Caki2 (cell line): ENCODE results near the gene SMAD7. TPM values are rescaled to one million over a fixed set of nuclear protein-coding genes. Genes with fewer than 3 reads are reported as not detected.

Source experiments
- DNase-seq: peaks from one replicate; pipeline ENCODE4 v3.0.0-alpha.2; 2015; ENCODE audit warnings: low read depth
- in situ Hi-C: cut with HindIII; loops from 2 replicates; pipeline ENCODE4 v1.10.0; 2016; ENCODE audit warnings: low sequenced_read_pairs, low pct_unique_long_range_greater_than_20kb, mixed read lengths
- total RNA-seq: library from RNA; depleted of rRNA; stranded (reverse); fragments of >200 nt; shearing (Covaris generic); gene quantifications from 2 replicates; pipeline ENCODE4 v1.2.3, GENCODE V29; 2014; ENCODE audit warnings: low replicate concordance

Gene SMAD7
- total RNA-seq, 1 experiment from 2014 or later, result 38.0 TPM

GRCh38 chr18:48989304-48990303 is 38.8 kb upstream of the SMAD7 start:
- DNase-seq, result peak; percentile 22
- in situ Hi-C loops, result no loop called here

DNA sequence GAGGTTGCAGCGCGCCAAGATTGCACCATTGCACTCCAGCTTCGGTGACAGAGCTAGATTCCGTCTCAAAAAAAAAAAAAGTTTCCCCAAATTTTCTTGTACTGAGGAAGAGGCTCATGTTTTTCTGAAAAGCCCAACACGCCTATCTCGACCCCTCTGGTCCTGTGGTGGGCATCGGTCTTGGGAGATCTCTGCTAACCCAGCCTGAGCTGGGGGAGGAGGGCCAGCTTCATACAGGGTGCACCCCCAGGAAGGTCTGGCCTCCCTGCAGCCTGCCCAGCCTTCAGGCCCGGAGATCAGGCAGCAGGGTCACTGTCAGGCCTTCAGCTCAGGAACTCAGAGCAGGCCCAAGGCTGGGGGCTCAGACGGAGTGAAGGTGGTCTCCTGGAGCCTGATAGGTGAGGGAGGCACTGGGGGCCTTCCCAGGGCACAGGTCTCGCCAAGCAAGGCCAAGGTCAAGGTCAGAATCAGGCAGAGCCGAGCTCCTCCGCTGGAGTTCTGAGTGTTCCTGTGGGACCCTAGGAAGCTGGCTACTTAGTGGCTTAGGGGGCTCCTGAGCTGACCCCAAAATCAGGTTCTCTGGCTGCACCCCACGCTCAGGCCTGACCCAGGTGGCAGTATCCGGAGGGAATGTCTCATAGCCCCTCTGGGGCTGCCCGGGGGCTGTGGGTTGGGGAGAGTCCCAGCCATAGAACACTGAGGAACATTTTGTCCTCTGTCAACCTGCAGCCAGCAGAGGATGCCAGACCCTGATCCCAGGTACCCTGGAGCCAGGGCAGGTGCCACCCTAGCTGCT is 37.9 kb upstream of the SMAD7 start:
- in situ Hi-C loops, result no loop called here

DNA sequence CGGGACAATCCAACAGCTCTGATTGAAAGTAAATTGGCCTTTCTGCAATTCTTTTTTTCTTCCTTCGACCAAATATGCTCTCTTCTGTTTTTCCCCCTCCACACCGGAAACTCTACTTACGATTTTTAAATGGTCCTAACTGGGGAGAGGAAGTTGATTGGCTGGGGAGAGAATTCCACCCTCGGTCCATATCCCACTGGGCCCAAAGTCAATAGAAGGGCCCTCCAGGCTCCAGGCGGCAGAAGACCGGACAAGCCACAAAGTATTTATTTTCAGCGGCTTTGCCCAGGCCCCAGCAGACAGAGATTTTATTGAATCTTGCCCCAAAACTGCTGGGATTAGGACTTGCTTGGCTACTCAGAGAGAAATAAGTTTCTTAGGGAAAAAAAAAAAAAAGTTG is 37.1 kb upstream of the SMAD7 start:
- no peak for DNase-seq
- in situ Hi-C loops, result no loop called here

More for the DNA sequence above, 37.9 kb upstream of the SMAD7 start:
- no peak for DNase-seq

DNA sequence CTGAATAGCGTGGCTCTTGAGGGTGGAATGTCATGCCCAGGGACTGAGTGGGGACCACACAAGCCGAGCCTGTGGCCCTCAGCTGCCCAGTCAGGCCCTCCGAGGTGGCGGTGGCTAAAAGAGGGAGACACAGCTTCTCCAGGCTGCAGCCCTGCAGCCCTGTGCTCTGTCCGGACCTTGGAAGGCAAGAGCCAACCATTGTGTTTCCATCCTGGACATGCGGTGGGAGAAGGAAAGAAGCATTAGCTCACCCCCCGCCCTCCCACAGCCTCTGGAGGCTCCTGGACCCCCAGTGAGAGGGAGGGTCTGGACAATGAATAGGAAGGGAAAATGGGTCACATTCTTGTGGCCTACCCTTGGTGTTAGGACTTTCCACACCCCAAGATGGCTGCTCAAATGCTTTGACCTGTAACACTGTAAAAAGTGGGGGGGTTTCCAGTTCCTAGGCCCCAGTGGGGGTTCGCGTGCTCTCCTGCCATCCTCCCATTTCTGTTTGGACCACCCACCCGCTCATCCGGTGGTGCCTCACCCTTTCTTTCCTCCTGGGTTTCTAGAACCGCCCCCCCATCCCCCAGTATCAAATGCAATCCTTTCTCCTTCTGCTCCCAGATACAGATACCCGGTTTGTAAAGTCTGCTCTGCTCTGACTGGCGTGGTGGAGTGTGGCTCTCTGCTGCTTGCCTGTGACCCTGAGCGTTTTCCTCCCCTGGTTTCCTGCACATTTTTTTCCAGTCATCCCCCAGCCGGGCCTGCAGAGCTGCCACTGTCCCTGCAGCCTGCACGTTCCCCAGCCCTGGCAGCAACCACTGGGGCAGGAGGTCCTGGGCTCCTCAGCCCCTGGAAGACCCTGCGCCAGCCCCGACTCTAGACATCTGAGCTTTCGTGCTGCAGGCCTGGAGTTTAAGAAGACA is 36.3 kb upstream of the SMAD7 start:
- no peak for DNase-seq
- in situ Hi-C loops, result no loop called here

GRCh38 chr18:48985161-48985560 is 34.4 kb upstream of the SMAD7 start:
- DNase-seq, result no peak
- in situ Hi-C loops, result no loop called here

DNA sequence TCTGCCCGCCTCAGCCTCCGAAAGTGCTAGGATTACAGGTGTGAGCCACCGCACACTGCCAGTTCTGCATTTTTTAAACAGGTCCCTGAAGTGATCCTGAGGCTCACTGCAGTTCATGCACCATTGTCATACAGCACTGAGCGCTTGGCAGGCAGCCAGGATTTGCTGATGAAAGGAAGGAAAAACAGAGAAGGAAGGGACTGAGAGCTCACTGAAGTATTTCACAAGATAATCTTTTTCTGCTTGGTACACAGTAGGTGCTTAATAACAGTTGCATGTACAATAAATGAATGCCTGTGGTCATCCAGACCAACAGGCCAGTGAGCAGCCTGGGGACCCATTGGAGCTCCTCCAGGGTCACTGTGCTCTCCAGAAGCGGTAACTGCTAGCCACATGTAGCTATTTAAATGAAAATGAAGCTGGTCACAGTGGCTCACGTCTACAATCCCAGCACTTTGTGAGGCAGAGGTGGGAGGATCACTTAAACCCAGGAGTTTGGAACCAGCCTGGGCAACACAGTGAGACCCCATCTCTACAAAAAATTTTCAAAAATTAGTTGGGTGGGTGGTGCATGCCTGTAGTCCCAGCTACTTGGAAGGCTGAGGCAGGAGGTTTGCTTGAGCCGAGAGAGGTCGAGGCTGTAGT is 33.1 kb upstream of the SMAD7 start:
- peak; percentile 52 for DNase-seq
- in situ Hi-C loops, result no loop called here

GRCh38 chr18:48982266-48982665 is 31.5 kb upstream of the SMAD7 start:
- in situ Hi-C loops, result no loop called here
- no peak for DNase-seq

DNA sequence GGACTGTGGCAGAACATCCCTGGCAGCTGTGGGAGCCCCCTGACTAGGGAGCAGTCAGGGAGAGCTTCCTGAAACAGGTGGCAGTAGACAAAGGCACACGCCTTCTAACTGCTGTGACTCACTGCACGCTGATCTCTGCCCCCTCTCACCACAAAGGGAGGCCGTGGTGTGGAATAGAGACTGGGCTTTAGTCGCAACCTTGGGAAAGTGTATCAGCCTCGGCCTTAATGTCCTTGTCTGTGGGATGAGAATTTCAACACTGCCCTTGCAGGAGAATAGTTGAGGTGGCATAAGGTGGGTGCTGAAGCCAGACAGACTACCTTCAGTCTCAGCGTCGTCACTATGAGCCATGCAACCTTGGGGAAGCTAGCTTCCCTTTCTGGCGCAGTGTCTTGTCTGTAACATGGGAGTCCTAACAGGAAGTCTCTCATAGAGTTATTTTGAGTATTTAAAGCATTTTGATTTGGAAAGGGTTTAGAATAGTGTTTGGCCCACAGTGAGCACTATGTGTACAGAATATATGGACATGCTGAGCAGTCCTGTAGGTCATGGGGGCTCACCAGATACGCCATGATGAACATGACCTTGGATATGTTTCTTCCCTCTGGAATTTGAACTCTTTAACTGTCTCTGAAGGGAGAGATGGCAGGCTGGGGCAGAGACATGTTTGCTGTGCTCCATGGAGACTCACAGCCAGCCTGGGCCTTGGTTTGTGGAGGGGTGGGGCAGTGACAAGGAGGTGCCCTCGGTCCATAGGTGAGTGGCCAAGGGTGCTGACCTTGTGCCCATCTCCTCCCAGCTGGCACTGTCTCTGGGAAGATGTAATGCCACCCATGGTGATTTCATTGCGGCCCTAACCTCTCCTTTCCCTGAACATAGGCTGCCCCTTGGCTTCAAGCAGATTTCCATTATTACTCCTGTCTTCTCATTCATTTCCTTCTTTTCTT is 29.5 kb upstream of the SMAD7 start:
- no peak for DNase-seq
- in situ Hi-C loops, result no loop called here

DNA sequence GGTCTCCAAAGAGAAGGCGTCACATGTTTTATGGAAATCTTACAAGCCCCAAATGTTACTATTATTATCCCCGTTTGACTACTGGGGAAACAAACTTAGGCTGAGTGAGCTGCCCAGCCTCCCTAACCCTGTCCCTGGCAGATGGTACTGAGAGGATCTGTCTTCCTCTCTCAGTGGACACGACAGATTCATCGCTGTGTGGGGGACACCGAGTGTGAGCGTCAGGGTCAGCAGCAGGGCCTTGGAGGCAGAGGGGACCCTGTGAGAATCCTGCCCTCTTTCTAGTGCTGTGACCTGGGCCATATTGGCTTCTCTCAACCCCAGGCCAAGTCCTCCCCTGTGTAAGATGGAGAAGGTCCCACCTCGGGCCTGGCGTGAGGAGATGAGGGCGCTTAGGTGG is 27.1 kb upstream of the SMAD7 start:
- in situ Hi-C loops, result no loop called here
- no peak for DNase-seq

DNA sequence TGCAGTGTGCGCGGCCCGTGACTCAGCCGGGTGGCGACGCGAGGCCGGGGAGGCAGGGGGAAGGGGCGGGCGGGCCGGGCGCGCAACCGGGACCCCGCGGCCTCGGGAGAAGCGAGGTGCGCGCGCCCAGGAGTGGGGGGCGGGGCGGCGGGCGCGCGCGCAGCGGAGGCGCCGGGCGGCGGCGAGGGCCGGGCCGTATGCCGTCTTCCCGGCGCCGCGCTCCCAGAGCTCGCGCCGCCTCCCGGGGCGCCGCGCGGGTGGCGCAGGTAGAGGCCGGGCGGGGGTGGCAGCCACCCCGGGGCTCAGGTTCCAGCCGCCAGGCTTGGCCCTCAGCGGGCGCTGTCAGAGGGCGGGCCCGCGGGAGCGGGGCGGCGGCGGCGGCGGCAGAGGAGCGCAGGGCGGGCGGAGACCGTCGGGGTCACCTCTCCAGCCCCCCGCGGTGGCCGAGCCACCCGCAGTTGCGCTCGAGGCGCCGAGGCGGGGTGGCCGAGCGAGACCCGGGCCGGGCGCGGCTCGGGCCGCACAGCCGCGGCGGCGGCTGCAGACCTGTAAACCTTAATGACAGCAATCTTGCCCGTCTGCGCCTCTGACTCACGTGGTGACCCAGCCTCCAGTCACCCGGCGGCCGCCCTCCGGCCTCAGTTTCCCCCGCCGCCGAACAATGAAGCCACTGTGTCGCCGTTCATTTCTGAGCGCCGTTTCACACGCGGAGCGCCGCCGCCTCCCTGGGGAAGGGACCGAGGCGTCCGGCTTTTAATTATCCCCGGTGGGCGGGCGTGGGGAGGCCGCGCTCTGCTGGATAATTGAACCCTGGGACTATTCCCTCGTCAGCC is 25.3 kb upstream of the SMAD7 start:
- peak; percentile 46 for DNase-seq
- in situ Hi-C loops, result no loop called here

- in situ Hi-C loops, result no loop called here
- no peak for DNase-seq
Observed at GRCh38 chr18:48975120-48975816, 24.5 kb upstream of the SMAD7 start.

- no peak for DNase-seq
Observed at GRCh38 chr18:48974304-48975119, 23.7 kb upstream of the SMAD7 start.

GRCh38 chr18:48973731-48974130 is 23.0 kb upstream of the SMAD7 start:
- no peak for DNase-seq
- in situ Hi-C loops, result no loop called here

More at GRCh38 chr18:48974304-48975119, 23.7 kb upstream of the SMAD7 start:
- in situ Hi-C loops, result no loop called here

DNA sequence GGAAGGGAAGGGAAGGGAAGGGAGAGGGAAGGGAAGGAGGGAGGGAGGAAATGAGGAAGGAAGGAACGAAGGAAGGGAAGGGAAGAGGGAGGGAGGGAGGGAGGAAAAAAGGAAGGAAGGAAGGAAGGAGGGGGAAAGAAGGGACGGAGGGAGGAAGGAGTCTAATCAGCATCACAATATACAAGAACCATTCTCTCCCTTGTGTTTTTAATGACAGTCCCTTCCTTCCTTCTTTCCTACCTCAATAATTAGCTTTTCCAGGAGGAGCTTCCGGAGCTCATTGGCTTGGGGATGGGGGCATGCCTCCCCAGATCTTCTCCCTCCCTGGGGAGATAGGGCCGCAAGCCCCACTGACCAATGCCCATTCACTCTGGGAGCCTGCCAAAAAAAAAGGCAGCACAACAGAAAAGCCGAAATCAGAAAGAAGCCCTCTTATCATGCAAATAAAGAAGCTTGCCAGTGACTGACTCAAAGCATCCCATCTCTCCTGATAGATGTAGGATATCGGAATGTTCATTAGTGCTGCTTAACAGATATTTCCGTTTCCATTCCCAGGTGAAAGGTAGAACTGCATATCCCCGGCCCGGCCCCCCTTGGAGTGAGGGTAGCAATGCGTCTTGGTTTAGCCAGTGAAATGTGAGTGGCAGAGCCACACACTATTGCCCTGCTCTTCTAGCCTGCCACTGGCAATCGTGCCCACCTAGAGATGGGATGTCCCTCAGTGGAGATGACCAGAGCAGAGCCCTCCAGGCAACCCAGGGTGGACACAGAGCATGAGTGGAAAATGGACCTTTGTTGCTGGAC is 17.8 kb upstream of the SMAD7 start:
- in situ Hi-C loops, result no loop called here
- no peak for DNase-seq
